Stimulated activated CD8-positive, alpha-beta memory T cell treated with anti-CD3 and anti-CD28 coated beads, Interleukin-12 subunit alpha, Interleukin-12 subunit beta, amount 100 ng/mL, for 24 hours (primary cell): Measurements from ENCODE around the gene NPHP4.

Experiments used
- DNase-seq: peaks from one replicate; pipeline ENCODE4 v3.0.0-alpha.2; 2020; ENCODE audit errors: extremely low read depth

Gene NPHP4

DNA sequence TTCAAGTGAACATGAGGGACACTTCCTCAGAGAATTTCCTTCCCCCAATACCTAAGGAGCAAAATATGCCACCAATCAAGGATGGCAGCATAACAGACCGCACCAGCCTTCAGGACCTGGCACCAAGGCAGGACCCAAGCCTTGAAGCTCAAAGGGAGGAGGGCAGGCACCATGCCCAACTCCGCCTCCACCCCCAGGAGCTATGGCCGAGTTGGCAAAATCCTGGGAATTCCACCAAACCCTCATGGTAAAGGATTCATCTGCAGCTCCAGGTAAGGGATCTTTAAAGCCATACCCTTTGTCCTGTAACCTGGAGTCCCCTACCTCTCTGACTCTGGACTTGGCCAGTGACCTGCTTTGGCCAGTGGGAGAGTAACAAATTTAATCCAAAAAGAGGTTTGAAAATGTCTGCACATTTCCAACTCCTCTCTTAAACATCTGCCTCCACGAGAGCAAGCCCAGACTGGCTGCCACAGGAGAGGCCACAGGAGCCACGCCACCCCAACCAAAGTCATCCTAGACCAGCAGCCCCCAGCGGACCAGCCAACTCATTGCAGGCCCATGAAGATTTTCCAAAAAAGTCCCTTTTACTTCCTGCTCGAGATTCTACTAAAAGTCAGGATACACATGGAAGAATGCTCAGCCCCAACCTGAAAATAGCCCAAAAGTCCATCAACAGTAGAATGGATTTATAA is 41.9 kb downstream of the NPHP4 start:
- no peak for DNase-seq

DNA sequence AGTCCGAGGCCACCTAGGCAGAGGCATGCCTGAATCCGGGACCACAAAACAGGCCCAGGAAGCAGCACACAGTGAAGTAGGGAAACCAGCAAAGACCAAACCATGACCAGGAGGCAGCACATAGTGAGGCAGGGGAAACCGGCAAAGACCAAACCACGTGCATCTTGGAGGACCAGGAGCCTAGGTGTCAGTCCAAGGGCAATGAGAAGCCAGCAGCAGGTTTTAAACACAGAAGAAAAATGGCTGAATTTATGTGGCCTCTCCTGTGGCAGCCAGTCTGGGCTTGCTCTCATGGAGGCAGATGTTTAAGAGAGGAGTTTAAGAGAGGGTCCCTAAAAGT is 42.5 kb downstream of the NPHP4 start:
- DNase-seq = no peak

DNA sequence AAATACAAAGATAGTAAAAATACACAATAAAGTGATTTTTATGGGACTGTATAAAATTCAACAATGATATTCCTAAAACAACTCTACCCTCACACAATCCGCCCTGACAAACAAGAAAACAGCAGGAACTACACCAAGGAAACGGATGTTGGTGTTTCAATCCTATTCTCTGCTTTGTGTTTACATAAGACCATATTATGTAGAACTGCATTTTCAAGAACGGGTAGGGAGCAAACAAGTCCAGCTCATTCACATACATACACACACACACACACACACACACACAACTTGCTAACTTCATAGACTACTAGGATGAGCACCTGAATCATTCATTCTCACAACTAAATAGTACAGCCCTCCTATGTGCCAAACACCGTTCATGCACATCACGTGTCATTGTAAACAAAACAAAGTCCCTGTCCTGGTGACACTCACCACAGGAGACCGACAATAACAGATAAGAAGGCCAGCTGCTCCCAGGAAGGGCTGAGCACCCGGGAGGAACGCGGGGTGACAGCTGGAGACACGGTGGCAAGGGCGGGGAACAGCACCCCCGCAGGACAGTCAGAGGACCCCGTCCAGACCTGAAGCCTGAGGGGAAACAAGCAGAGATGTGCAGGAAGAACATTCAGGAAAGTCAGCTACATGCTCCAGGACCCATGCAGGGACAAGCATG is 43.0 kb downstream of the NPHP4 start:
- DNase-seq = no peak

DNA sequence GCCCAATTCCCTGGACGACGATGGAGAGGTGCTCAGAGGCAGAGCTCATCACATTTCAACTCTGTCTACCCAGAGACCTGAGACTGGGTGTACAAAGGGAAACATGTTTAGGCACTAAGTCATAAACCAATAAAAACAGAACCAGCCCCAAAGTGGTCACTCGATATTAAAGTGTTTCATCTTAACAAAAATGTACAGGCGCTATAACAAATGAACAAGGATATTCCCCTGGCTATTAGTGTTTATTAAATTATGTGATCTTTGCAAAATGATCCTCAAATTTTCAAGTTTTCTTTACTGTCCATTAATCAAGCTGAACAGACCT is 43.6 kb downstream of the NPHP4 start:
- DNase-seq = no peak

DNA sequence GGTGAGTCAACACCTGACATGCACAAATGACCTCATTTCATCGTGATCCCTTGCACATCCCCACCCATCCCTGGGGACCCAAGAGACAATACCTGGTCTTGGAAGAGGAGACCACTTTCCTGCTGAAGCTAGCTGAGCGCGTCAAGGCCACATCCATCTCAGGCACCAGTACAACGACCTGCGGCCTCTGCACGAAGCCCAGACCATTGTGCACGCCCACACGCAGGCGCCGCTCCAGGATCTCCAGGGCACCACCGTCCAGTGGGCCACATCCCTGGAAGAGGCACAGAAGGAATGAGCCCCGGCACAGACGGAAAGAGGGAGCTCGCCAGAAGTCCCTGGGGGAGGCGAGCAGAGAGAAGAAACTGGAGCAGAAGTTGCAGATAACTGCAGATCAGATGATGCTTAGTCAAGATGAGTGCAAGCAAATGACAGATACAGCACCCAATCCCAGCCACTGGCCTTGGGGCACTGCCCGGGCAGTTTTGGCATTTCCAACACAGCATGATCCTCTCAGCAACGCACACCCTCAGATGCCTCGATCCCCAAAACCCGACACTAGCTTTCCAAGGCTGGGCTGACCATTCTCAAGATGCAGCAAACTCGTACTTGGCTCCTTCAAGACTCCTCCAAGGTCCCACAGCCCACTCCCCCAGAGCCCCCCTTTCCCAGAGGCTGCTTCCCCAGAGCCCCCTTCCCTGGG is 44.1 kb downstream of the NPHP4 start:
- DNase-seq = no peak

DNA sequence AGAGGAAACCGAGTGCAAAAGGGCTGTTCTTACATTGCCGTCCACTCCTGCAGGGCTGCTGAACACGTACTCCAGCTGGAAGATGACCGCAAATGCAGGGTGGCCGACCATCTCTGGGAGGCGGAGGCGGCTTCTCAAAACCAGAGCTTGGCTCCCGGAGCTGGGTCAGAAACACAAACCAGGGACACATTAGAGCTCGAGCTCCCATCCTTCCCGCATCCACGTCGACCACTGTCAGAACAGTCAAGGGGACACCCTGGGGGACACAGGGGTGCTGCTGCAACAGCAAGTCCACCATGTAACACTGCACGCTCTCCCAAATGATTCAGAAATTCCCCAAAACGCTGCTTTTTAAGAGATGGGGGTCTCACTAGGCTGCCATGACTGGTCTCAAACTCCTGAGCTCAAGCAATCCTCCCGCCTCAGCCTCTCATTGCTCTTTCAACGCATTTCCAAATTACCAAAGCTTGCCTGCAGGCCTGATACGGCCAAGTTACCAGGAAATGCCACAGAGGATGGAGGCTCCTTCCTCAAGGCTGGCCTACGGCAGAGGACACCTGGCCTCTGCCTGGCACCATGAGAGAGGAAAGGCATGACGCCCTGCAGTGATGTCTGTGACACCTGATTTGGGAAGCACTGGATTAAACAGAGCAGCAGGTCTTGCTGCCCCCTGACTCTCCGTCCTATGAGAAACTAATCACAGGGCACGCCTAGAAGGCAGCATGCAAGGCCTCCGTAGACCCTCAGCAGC is 45.0 kb downstream of the NPHP4 start:
- DNase-seq = no peak

DNA sequence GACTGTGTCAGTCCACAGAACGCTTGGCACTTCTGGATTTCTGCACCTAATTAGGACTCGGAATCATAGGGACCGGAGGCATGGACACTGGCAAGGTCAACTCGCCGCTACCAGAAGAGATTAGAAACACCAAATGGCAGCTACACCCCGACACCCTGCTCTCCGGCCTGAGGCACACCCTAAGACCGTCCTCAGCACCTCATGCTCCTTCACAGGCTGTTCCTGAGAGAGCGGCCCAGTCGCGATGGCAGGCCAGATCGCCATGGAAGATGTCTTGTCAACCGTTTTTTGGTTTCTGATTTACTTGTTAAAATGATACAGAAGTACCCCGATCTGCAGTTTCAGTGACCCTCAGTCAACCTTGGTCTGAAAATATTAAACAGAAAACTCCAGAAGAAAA is 46.8 kb downstream of the NPHP4 start:
- no peak for DNase-seq

DNA sequence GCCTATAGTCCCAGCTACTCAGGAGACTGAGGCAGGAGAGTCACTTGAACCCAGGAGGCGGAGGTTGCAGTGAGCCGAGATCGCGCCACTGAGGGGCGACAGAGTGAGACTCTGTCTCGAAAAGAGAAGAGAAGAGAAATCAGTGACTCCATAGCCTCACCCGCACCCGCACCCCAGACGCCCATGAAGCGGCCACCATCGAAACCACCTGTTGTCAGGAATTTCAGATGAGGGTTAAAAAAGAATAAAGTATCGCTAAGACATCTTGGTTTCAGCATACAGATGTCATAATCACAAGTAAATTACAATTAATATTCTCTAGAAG is 47.4 kb downstream of the NPHP4 start:
- DNase-seq = no peak

DNA sequence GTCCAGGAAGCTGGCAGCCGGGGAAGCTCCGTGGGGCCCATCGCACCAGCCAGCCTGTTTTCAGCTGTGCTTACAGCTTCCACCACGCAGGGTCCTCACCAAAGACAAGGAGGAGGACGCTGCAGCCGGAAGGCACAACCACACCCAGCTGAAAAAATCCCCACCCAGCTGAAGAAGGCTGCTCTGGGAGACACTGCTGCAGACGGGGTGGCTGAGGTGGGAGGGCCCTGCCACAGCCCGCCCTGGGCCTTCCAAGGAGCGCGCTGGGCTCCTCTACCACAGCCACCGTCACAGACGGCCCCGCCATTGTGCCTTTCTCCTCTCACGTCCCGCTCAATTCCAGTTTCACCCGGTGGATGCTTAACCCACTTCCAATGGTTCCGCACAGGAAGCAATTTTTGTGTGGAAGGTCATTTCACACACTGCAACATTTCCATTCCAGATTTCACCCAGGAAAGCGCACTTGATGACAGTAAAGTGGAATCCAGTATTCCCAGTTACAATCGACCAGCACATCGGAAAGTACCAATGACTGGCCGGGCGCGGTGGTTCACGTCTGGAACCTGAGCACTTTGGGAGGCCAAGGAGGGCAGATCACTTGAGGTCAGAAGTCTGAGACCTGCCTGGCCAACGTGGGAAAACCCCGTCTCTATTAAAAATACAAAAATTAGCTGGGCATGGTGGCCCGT is 47.9 kb downstream of the NPHP4 start:
- DNase-seq = no peak

DNA sequence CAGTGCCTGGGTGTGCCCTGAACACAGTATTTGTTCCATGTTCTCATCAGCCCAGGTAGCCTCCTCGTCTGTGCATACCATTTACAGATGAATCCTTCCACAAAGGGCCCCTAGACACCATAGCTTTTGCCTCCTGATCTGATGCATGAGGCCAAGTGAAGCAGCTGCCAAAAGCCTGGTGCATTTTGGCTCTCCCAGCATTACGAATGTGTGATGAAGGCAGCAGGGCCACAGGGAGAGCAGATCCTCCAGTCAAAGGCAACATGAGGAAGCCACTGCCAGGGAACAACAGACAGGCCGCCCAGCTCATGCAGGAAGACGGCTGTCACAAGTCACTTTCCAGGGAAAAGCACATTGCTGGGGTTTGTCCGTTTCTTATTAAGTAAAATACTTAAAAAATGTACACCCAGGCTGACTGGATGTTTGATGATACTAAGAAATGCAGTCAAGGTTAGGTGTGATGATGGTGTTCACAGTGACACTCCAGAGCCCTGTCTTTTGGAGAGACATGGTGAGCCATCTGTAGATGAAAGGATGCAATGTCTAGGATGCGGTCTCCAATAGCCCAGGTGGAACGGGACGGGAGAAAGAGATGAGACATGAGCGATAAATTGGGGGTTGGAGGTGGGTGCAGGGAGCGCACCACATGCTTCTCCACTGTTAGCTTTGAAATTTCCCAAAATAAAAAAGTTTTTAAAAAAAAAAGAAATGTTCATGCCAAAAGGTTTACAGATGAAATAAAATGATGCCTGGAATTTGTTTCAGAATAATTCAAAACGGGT is 48.7 kb downstream of the NPHP4 start:
- DNase-seq = no peak

DNA sequence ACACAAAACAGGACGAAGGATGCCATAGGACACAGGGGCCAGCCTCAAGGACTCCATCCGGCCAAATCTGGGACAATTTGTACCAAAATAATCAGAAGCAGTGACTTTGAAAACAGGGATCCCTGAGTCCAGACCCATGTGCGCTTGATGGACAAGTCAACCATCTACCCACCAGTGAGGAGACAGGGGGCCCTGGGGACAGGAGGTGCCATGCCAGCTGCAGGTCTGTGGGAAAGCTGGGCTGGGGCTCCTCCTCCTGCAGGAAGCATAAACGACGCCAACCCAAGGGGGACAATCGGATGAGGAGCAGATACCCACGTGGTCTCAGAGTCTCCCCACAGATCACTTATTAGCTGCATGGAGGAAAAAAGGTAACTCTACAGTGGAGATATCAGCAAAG is 50.6 kb downstream of the NPHP4 start:
- no peak for DNase-seq

DNA sequence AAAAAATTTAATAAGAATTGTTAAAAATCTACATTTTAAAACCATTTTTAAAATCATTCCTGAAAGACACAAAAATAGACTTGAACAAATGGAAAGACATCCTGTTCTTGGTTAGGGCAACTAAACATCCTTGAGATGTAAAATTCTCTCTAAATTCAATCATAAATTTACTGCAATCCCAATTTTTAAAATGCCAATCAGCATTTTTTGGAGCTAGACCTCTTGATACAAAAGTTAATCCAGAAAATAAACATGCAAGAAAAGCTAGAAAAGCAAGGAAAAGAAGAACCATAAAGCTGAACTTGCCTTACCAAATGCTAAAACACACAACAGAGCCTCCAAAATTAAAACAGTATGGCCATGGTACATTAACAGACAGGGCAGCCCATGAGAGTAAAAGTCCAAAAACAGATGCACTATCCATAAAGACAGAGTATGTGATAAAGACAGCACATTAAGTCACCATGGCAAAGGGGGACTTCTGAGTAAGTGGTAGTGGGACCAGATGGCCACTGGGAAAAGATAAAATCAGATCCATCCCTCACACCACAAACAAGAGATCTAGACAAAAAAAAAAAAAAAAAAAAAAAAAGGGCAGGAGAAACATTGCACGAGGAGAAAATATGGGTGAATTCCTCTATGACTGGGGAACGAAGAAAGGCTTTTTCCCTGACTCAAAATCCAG is 51.4 kb downstream of the NPHP4 start:
- DNase-seq = no peak

DNA sequence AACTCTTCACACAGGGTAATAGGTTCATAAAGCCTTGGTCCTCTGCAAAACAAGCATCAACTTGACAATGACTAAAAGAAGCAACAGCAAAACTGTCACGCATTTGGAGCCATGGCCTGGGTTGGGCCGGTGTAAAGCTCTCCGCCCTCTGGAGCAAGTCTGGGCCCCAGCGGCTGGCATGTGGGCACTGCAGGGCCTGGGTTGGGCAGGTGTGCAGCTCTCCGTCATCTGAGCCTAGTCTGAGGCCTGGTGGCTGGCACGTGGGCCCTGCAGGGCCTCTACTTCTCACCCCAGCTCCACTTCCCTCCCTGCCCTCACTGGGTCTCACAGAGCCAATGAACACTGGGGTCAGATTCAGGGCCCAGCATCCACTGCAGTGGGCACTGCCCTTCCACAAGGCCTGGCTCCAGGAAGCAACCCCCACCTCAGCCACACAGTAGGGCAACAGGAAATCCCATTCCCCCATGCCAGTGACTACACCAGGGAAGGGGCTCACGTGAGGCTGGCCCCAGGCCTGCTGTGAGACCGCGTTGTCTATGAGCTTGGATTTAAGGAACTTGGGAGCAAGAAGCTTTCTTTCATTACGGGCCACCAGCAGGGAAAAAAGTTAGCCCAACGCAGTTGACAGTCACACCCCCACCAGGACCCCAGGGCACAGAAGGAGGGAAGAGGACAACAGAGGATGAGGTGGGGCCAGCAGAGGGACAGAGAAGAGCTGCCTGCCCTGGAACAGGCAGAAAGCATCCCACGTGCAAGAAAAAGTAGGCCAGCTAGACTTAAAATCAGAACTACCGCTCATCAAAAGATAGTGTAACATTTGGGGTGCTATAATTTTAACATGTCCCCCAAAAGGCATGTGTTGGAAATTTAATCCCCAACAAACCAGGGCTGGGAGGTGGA is 52.7 kb downstream of the NPHP4 start:
- DNase-seq = no peak

DNA sequence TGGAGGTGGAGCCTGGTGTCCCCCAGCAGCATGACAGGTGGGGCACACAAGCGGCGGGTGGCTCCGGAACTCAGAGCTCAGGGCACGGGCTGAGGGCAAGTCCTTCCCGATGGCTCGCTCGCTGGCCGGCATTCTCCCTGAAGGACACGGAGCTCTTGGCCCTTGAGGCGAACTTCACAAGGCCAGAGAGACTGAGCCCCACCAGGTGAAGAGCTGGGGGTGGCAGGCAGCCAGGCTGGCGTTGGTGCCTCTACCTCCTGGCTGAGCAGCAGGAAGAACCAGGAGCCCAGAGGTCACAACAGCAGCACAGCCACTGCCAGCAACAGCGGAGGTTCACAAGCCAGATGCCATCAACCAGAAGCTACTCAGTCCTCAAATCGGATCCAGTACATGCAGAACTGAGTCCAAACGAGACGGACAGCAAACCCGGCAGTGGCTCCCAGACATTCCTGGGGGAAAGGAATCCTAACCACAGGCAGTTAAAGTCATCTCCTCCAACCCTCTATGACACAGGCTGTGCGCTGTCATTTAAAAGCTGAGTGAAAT is 54.1 kb downstream of the NPHP4 start:
- DNase-seq = no peak

DNA sequence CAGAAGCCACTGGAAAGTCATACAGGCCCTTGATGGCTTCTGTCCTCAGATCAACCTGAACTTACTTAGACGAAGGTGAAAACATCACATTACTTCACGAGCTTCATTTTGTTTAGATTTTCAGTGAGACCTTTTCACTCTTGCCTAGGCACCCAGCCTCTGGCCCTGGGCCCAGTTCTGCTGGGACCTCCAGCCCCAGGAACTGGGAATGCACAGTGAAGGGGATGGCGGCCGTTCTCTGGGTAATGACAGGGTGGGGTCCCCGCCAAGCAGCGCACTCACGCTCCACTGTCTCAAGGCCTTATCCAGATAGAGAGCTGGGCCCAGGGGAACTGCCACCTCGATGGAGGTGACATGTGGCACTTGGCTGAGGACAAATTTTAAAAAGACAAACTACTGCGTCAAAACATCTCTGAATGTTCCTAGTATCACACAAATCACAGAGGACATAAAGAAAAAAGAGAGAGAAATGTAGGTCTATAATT is 54.8 kb downstream of the NPHP4 start:
- DNase-seq = no peak

DNA sequence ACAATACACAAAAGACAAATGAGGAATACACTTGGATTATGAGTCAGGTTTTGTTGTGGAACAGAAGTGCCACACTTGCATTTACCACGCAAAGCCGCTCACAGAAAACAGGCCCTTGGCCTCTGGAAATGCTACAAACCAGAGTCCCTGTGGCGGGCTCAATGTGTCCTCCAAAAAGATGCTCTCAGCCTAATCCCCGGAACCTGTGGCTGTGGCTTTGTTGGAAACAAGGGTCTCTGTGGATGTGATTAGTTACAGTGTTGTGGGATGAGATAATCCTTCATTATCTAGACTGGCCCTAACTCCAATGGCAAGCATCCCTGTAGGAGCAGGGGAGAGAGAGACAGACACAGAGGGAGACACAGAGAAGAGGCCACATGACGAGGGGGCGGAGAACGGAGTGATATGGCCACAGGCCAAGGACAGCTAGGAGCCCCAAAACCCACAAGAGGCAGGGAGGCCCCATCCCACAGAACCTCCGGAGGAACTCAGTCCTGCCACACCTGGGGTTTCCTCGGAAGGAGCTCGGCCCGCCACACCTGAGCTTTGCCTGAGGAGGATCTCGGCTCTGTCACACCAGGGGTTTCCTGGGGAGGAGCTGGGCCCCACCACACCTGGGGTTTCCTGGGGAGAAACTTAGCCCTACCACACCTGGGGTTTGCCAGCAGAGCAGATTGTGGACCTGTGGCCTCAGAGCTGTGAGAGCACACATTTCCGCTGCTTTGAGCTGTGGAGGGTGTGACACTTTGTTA is 55.4 kb downstream of the NPHP4 start:
- DNase-seq = no peak

DNA sequence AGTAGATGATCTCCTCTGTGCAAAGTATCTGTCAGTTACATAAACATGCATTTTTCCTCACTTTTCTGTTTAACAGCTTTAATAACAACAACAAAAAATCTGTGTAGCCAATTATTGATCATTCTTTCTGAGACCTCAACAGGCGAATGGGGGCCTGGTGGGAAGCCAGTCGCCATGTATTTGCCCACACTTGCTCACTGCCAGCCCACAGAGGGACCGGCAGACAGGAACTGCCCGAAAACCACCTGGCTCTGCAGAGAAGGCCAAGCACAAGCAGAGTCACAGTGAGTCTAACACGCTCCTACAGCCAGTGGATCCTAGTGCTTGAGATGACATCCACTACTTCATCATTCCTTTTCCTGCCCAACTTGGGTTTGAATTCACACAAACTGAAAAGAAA is 56.1 kb downstream of the NPHP4 start:
- DNase-seq = no peak

DNA sequence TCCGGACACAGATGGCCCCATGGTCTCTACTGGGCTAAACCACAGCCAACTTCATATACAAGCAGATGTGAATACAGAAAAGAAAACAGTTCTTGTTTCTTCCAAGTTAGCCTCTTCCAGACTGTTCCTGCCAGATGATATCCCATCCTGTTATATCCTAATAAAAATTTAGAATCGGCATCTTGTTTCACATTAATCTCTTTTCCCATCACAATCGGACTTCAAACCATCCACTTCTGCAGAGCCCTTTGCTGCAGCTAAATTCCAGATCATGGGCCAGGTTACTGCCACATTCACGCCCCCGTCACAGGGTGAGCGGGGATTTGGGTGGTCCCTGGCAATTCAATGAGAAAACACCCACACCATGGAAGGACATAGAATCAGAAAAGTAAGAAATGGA is 57.2 kb downstream of the NPHP4 start:
- DNase-seq = no peak
